SK-N-DZ (cell line): Measurements from ENCODE around the gene EEFSEC.
A peak's percentile ranks its signal among the peaks of the same experiment; 100 is the strongest.

ENCODE experiments used
- DNase-seq: peaks from one replicate; pipeline ENCODE4 v3.0.0-alpha.2; 2015; ENCODE audit warnings: low spot score

EEFSEC gene

GRCh38 chr3:128367221-128367620 is 213.9 kb downstream of the EEFSEC start:
- DNase-seq = no peak

GRCh38 chr3:128367761-128368160 is 214.5 kb downstream of the EEFSEC start:
- no peak for DNase-seq

GRCh38 chr3:128368626-128369025 is 215.3 kb downstream of the EEFSEC start:
- DNase-seq = no peak

- DNase-seq = no peak
Measured at GRCh38 chr3:128369121-128369703, 215.9 kb downstream of the EEFSEC start.

DNA sequence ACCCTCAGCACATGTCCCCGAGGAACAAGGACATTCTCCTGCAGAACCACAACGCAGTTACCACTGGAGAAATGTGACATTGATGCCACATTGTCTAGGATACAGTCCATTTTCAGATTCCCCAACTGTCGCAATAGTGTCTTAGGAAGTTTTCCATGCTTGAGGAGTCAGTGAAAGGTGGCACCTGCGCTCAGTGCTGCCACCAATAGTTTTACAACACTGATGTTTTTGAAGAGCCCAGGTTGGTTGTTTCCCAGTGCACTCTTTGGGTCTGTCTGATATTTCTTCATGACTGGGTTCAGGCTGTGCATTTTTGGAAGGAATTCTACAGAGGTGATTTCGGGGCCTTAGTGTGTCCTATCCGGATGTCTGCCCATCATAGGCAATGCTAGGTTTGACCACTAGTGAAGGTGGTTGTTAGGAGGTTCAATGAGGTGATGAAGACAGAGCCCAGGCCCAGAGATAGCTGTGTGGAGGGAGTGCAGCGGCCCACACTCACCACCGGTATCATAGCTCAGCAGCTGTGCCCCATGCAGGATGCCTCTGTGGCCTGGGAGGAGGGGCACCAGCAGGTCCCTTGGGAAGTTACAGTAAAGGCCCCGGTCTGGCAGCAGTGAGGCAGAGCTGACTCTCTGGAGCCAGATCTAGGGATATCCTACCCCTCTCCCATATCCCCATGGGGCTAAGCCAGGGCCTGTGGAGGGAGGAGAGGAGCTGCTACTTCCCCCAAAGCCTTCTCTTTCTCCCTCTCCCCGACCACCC is 216.8 kb downstream of the EEFSEC start:
- peak; percentile 53 for DNase-seq

DNA sequence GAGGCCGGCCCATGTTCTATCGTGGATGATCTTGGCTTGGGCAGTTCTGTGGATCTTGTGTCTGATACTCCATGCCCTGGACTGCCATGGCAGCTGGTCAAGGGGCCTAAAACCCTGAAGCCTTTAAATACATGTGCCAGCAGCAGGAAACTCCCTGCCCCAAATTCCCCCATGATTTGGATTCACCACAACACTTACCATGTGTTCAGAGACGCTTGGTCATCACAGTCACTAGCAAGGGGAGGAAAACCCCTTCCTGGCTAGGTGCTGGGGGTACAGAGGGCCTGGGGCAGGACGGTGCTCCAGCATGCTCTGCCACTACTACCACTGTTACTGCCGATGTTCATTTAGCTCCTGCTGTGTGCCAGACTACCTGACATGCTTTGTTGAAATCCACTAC is 219.0 kb downstream of the EEFSEC start:
- DNase-seq = no peak

DNA sequence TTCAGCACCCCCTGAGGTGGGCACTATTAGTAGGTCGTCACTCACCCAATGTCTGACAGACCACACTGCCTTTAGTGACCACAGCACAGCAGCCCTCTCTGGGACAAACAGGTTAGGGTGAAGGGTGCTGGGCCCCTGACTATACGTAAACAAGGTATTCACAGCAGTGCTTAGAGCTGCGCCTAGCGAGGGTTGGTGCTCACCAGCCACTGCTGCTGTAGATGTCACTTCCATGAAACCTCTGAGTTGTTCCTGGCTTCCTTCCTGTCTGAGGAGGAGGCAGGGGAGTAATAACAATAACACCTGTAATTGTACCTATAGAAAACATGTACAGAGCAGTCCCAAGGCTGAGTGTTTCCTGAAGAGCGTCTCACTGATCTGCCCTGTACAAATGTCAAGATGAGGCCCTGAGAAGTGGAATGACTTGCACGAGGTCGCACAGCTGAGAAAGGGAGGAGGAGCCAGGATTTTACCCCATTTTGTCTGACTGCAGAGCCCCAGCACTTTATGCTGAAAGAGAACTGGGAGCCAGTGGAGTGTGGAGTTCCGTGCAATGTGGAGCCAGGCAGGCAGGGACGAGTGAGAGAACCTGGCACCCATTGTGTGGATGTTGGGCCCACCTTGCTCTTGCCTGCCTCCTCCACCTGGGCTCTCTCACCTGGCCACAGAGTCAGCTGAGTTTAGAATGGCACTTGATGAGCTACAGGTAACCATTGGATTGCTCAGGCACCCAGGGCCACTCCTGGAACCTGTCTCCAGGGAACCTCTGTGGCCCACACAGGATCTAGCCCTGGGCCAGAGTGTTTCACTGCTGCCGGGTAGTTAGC is 219.6 kb downstream of the EEFSEC start:
- DNase-seq = no peak

DNA sequence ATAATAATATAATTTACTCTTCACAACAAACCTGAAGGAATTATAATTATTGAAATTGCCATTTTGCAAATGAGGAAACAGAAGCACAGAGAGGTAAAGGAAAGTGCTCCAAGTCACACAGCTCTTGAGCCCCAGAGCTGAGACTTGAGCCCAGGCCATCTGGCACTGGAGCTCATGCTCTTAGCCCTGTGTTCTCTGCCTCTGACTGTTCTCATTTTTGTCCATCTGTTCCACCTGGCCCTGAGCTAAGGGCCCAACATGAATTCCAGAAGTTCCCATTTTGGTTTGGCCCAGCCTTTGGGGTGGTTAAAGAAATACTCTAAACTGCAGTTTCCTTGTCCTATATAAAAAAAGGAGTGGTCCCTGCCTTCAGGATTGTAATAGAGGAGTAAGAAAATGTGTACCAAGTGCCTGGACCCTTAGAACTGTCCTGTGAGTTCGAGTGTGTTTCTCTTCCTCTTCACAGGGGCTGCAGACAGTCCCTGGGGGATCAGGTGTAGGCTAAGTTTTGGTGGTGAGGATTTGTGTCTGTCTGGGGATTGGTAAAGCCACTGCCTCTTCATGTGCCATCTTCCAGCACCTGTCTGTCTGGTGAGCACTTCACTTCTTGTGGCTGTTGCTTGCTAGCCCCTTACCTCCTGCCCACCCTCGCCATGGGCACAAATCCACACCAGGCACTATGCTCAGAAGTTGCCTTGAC is 221.6 kb downstream of the EEFSEC start:
- no peak for DNase-seq

DNA sequence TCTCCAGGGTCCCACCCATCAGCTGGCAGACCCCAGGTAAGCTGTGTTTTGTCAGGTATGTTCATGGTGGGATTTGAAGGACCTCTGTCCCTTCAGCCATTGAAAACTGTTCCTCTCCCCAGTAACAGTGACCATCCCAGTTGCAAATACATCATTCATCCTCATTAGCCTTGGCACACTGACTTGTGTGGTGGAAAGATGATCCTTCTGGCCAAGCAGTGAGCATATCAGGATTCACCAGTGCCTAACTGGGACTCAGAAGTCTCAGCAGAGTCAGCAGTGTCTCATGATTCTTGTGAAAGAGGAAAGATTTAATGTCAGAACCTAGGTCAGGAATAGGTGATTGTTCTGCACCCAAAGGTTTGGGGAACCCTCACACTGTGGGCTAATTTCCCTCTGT is 223.2 kb downstream of the EEFSEC start:
- no peak for DNase-seq

DNA sequence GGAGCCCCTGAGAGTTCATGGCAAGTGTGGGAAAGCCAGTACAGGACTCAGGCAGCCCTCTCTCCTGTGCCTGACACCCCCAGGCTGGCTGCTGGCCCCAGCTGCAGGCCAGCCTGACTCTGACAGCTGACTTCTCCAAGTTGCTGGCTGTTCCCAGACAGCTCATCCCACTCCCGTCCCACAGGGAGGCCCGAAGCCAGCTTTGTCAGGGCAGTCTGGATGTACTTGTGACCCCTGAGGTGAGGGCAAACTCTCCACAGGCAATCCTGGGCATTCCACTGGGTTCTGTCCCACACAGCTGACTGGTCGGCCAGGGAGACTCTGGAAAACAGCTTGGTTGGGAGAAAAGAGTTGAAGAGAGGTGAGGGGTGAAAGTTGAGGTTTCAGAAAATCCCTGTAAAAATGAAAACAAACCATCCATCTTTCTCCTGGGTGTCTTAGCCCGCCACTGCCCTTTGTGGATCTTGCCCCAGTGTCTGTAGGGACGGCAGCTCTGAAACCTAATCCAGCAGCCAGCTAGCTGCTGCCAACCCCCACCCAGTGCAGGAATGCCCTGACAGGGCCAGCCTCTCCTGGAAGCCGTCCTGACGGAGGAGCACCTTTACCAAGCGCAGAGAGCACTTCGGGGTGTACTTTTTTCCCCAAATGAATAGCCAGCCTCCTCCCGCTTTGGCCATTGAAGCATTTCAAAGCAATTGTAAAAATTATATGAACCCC is 225.5 kb downstream of the EEFSEC start:
- no peak for DNase-seq

DNA sequence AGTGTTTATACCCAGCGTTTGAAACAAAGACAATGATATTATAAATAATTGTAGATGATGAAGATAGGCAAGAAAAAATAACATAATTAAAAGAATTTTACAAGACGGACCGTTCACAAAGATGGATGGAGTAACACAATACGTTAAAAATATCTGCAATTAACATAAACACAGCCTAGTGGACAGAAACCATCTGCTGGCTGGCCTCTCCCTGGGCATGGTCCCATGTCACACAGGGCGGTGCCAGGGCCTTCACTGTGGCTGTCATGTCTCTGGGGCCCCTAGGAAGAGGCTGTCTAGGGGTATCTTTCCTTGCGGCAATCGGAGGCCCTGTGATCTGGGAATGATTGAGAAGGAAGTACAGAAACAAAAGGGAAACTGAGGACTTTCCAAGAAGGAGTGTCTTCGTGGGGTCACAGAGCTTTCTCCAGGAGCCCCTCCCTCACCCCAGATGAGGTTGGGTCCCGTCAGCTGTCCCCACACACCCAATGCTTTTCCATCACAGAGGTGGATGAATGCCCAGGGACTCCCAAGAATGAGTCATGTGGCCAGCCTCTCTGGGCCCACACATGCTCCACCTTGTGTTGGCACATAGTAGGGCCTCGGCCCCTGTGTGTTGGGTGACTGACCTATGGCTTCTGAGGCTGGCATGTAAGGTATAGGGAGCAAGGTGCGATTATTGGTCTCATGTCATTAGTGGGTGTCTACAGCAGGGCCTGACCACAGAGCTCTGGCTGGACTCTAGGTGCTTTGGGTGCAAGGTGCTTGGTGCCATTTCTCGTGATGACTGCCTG is 226.3 kb downstream of the EEFSEC start:
- no peak for DNase-seq

DNA sequence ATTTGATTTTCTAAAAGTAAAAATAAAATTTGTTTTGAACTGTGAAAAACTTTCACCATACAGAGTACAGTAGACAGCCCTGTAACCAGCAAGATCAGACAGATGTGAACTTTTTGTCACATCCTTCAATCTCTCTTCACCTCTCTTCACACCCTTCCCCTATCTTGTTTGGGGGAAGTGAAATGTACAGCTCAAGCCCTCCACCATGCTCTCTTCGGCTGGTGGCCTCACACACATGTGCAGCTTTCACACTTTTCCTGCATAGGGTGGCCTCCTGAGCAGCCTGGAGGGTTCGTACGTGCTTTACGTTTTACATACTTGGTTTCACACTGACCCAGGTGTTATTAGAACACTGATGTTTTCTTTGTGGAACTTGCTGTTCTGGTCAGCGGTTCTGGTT is 227.0 kb downstream of the EEFSEC start:
- DNase-seq = no peak

DNA sequence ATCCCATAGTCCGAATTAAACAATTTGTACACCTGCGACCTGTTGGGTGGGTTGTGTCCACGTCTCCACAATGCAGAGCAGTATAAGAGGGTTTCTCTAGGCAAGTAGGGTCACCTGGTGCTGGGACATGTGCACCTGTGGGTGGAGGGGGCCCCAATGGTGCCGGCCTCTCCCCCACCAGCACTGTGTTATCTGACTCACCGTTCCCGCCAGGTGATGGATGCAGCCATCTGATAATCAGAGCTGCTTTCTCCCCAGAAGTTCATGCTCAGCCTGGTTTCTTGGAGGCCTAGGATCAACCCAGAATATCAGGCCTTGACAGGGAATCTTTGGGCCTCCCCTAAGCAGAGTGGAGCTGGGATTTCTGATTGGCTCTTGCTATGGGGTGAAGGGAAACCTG is 227.4 kb downstream of the EEFSEC start:
- DNase-seq = no peak

DNA sequence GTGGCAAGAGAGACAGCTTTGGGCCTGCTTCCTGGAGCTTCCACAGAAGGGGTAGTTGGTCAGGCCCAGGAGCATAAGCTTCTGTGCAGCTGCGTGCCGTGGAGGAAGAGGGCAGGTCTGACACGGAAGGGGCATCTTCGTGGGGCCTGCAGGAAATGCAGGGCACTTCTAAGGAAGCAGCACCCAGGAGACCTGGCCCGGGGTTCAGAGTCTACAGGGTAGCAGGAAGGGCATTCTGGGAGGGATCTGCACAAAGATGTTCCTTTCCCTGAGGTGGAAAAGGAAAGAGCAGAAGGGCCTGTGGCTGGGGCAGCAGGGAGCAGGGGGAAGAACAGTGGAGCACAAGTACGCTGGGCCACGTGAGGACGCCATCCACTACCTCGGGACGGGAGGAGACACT is 228.3 kb downstream of the EEFSEC start:
- DNase-seq = no peak

- no peak for DNase-seq
Measured at GRCh38 chr3:128382221-128382807, 229.0 kb downstream of the EEFSEC start.

DNA sequence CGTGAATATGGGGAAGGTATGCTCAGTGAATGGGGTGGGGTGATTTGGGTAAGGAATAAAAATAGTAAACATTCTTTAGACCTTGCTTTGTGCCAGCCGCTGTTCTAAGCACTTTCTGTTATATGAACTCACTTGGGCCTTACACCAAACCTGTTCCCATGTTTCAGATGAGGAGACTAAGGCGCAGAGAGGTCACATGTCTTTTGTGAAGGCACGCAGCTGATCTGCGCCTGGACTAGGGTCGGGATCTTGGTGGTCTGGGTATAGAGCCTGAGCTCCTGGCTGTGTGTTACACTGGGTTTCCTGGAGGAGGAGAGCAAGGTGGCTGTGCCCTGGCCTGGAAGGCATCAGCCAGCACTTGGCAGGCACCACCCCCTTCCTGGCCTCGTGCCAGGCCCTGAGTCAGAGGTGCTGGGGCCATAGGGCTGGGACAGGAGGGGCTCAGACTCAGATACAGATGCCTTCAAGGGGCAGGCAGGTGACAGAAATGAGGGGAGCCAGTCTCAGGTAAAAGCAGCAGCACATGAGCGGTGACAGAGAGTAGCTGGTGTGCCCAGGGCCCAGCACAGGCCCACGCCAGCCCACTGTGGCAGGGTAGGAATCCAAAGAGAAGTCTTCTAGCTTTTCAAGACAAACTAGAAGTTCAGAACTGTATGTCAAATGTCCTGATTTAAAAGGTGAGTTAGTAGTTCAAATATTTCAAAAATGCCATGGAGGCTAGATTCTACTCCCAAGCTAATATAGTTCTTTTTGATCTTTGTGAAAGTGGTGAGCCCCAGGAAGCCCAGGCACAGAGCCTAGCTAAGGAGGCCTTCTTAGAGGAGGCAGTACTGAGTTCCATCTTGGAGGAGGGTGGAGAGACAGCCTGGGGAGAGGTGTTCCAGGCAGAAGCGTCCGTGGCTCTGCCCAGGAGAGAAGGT is 230.3 kb downstream of the EEFSEC start:
- DNase-seq = peak; percentile 47

GRCh38 chr3:128385080-128385832 is 232.0 kb downstream of the EEFSEC start:
- DNase-seq = no peak

DNA sequence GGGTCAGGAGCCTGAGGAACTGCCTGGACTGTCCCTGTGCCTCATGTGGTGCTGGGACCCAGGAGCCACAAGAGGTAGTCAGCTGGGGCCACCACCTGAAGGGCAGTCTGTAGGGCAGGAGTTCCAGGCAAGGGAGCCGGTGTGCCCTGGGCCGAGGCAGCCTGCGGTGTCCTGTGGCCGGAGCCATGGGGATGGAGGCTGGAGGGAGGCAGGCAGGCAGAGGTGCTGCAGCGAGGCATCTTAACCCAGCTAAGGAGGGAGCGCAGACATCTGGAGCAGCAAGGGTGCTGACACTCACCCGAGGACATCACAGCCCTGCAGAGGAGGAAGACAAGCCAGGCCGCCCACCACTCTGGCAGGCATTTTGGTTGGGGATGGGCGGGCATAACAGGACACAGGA is 235.7 kb downstream of the EEFSEC start:
- DNase-seq = no peak
